GM21390 (cell line): ENCODE measurements around the gene INSYN1.

Experiments used
- ATAC-seq: cut with Tn5 transposase; IDR thresholded peaks from one replicate; pipeline ENCODE4 v1.9.1; 2021; ENCODE audit not compliant: unreplicated experiment

Gene INSYN1

DNA sequence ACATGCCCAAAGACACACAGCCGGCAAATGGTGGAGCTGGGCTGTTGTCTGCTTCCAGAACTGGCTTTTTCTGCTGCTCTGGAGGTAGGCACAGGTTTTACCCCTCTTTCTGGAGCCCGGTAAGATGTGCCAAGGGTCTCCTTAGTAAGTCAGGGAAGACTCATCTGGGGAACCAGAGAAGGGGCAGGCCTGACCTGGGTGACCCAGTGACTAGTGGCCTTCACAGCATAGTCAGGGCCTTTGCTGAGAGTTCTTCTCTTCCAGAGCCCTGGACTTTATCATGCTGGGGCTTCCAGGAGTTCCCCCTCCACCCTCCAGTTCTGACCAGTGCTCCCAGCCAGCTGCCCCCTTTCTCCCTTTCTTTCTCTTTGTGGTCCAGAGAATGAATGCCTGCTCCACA lies 65.8 kb downstream of the INSYN1 start:
- no peak for ATAC-seq

DNA sequence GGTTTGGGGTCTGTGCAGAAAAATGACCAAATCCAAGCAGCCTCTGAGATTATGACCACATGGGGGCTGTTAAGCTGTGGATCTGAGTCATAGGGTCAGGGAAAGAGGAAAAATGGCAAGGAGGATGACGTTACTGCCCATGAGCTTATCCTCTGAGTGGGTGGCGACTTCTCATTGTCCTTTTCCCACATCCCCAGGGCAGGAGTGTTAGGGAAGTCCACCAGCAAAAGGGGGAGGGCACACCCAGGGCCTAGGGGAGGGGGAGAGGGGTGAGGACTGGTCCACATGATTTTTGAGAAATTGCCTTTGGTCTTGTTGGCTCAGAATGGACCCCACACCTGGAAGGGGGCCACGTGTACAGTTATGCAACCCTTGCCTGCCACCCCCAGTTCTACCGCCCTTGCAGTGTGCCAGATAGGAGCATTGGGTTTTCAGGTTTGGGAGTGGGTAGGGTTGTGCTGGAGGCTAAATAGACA lies 66.3 kb downstream of the INSYN1 start:
- no peak for ATAC-seq

DNA sequence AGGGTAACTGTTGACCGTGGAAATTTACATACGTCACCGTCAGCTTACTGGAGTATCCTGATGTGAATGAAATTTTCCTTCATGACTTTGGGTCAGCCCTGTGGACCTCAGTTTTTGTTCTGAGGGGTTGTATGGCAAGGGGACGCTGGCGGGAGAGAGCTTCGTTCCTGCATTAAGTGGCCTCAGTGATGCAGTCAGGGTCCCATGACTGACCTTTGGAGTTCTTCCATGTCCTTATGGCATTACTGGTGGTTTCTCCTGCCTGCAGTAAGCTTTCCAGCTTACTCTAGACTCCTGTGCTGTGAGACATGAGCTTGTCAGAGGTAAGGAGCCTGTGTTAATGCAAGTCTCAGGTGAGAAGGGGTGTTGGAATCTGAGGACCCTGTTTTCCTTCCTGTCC lies 67.2 kb downstream of the INSYN1 start:
- no peak for ATAC-seq
